Choroid plexus epithelial cell (primary cell): ENCODE measurements around the gene CRELD2.

Experiments used
- DNase-seq: peaks from one replicate; pipeline ENCODE4 v3.0.0-alpha.2; 2010; ENCODE audit warnings: low read depth
- H3K4me3 ChIP-seq: 2 replicates; pipeline ENCODE4 v1.5.1; 2011; ENCODE audit warnings: low read depth, mild to moderate bottlenecking, control low read depth, low read length, moderate library complexity
- TF ChIP-seq, protein P1 (sequence below): conservative IDR thresholded peaks from 2 replicates; pipeline ENCODE4 v1.5.1; 2011; ENCODE audit warnings: low read depth, mild to moderate bottlenecking, control low read depth, inconsistent platforms, low read length, moderate library complexity

CRELD2 gene

DNA sequence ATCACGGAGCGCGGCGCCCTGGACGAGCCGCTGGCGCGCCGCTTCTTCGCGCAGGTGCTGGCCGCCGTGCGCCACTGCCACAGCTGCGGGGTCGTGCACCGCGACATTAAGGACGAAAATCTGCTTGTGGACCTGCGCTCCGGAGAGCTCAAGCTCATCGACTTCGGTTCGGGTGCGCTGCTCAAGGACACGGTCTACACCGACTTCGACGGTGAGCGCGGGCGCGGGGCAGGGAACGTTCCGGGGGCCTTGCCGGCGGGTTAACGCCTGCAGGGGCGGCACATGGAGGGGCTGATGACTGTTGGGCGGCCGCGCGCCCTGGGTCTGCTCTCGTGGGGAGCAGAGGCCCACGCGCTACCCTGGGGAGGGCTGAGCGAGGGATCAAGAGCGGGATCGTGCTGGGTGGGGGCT is 43.2 kb downstream of the CRELD2 start:
- peak overlapping the region; percentile 78 for H3K4me3 ChIP-seq
- DNase-seq: peak; percentile 49
- TF ChIP-seq, protein P1, sequence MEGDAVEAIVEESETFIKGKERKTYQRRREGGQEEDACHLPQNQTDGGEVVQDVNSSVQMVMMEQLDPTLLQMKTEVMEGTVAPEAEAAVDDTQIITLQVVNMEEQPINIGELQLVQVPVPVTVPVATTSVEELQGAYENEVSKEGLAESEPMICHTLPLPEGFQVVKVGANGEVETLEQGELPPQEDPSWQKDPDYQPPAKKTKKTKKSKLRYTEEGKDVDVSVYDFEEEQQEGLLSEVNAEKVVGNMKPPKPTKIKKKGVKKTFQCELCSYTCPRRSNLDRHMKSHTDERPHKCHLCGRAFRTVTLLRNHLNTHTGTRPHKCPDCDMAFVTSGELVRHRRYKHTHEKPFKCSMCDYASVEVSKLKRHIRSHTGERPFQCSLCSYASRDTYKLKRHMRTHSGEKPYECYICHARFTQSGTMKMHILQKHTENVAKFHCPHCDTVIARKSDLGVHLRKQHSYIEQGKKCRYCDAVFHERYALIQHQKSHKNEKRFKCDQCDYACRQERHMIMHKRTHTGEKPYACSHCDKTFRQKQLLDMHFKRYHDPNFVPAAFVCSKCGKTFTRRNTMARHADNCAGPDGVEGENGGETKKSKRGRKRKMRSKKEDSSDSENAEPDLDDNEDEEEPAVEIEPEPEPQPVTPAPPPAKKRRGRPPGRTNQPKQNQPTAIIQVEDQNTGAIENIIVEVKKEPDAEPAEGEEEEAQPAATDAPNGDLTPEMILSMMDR: no peak

DNA sequence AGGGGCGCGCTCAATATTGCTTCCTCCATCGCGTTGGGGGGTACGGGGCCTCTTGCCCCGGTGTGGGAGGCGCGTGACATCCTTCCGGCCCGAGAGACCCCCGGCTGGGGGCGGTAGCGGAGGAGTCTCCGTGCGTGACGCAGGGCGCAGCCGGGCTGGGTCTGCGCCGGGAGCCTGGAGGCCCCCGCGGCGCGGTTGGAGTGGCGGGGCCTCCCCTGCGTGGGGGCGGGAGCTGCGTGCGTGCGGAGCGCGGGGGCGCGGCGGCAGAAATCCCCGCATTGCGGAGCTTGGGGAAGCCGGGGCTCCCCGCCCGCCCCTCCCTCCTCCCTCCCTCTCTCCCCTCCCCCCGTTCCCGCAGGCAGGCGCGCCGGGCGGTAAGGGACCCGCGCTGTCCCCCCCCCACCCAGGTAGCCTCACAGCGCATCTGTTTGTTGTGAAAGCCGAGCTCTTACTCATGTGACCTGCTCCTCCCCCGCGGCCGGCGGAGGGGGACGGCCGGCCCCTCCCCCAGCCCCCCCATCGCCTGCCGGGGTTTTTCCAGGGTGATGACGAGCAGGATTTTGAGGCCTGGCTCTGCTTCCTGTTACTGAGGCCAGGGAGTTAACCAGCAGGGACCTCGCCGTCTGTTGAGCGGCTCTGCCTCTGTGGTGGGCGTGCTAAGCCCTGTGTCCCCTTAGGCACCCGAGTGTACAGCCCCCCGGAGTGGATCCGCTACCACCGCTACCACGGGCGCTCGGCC is 43.7 kb downstream of the CRELD2 start:
- peak overlapping the region; percentile 78 for H3K4me3 ChIP-seq
- TF ChIP-seq, protein P1: no peak
- peak; percentile 96 for DNase-seq

DNA sequence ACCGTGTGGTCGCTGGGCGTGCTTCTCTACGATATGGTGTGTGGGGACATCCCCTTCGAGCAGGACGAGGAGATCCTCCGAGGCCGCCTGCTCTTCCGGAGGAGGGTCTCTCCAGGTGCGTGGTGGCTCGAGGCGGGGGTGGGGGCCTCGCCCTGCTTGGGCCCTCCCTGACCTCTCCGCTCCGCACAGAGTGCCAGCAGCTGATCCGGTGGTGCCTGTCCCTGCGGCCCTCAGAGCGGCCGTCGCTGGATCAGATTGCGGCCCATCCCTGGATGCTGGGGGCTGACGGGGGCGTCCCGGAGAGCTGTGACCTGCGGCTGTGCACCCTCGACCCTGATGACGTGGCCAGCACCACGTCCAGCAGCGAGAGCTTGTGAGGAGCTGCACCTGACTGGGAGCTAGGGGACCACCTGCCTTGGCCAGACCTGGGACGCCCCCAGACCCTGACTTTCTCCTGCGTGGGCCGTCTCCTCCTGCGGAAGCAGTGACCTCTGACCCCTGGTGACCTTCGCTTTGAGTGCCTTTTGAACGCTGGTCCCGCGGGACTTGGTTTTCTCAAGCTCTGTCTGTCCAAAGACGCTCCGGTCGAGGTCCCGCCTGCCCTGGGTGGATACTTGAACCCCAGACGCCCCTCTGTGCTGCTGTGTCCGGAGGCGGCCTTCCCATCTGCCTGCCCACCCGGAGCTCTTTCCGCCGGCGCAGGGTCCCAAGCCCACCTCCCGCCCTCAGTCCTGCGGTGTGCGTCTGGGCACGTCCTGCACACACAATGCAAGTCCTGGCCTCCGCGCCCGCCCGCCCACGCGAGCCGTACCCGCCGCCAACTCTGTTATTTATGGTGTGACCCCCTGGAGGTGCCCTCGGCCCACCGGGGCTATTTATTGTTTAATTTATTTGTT is 44.6 kb downstream of the CRELD2 start:
- peak overlapping the region; percentile 78 for H3K4me3 ChIP-seq
- no peak for DNase-seq
- TF ChIP-seq, protein P1: no peak

DNA sequence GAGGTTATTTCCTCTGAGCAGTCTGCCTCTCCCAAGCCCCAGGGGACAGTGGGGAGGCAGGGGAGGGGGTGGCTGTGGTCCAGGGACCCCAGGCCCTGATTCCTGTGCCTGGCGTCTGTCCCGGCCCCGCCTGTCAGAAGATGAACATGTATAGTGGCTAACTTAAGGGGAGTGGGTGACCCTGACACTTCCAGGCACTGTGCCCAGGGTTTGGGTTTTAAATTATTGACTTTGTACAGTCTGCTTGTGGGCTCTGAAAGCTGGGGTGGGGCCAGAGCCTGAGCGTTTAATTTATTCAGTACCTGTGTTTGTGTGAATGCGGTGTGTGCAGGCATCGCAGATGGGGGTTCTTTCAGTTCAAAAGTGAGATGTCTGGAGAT is 45.2 kb downstream of the CRELD2 start:
- TF ChIP-seq, protein P1: no peak
- no peak for DNase-seq
- peak overlapping the region; percentile 8 for H3K4me3 ChIP-seq

DNA sequence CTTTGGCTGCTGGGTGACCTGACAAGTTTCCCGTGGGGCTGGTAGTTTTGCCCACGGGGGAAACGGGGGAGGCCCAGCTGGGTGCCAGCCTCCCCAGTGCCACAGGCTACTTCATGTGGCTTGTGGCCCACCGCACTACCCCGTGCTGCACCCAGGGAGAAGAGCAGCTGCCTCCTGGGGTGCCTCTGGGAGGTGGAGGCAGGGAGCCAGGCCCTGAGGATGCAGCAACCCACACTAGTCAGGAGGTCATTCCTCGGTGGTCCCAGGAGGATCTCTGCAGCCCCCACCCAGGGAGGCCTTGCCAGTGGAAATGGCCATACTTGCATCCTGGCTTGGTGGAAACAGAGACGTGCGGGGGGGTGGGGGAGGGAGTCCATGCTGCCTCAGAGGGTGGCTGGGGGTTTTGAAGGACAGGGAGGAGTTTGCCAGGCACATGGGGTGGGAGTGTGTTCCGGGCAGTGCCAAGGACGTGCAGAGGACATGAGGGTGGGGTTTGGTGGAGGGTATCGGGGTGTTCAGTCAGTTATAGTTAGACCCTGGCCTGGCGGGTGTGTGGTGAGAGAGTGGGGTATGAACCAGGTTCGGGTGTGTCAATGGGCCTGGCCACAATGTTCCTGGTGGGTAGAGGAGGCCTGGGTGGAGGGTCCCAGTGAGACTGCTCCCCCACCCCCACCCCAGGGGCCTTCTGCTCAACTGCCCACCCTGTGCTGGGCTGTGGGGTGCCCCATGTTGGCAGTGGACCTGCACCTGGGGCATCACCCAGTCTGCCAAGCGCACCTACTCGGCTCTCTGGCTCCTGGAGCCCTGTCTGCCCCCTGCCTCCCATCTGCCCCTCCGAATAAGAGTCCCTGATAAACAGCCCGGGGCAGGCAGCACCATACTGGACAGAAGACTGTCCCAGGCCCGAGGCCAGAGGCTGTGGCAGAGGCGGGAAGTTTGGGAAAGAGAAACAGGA is 46.0 kb downstream of the CRELD2 start:
- DNase-seq: no peak
- no peak overlapping the region for H3K4me3 ChIP-seq

More for the DNA sequence above, 46.0 kb downstream of the CRELD2 start:
- TF ChIP-seq, protein P1: no peak
